Liver (tissue), 3 donors: ENCODE measurements around the gene CD247.

Experiments
- TAF1 ChIP-seq: conservative IDR thresholded peaks from 2 replicates; pipeline ENCODE4 v1.6.1; 2016; ENCODE audit warnings: antibody characterized with exemption, mild to moderate bottlenecking
- TF ChIP-seq, protein P1 (sequence below): fragments of 150-350 bp; IDR thresholded peaks from 2 replicates; pipeline ENCODE4 v1.5.1; 2017; ENCODE audit warnings: improper control_type of control experiment, low read depth, low read length; ENCODE audit not compliant: missing input control
- donor health status: healthy.
- donor health status: healthy.

DNA sequence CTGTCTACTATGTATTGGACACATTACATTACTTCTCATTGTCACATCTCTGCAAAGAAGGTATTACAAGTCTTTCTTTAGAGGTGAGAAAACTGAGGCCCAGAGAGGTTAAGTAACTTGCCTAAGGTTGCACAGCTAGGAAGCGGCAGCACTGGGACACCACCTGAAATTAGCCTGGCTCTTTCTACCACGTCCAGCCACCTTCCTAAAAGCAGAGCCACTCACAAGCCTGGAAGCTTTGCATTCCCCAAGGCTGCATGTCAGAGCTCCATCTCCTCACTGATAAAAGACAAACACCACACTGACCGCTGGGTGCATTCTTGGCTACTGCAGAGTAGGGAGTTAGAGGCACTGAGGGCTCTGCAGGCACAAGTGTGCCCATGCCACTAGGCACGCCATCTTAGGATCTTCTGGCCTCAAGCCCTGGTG is 2.4 kb downstream of the CD247 start:
- TF ChIP-seq, protein P1, sequence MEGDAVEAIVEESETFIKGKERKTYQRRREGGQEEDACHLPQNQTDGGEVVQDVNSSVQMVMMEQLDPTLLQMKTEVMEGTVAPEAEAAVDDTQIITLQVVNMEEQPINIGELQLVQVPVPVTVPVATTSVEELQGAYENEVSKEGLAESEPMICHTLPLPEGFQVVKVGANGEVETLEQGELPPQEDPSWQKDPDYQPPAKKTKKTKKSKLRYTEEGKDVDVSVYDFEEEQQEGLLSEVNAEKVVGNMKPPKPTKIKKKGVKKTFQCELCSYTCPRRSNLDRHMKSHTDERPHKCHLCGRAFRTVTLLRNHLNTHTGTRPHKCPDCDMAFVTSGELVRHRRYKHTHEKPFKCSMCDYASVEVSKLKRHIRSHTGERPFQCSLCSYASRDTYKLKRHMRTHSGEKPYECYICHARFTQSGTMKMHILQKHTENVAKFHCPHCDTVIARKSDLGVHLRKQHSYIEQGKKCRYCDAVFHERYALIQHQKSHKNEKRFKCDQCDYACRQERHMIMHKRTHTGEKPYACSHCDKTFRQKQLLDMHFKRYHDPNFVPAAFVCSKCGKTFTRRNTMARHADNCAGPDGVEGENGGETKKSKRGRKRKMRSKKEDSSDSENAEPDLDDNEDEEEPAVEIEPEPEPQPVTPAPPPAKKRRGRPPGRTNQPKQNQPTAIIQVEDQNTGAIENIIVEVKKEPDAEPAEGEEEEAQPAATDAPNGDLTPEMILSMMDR: no peak
- TF ChIP-seq TAF1: no peak
